ENCODE results near the gene PHF5A.
"Not testable (repeated sequence)": the region's sequence is repeated elsewhere in the genome, so short reads cannot be mapped to it uniquely, and the experiment has no call there.

Gene PHF5A

GRCh38 chr22:41447435-41448188 is 20.9 kb downstream of the PHF5A start:
- DNase-seq (ENCODE audit: low read depth, low spot score), result peak; percentile 24

GRCh38 chr22:41446639-41447434 is 21.7 kb downstream of the PHF5A start, which contains the start of gene TOB2:
Gene TOB2 (minus strand): TSS chr22:41446801. CDS start chr22:41437345, 9,456 bp downstream.
- DNase-seq (ENCODE audit: low read depth, low spot score), result peak; percentile 90

GRCh38 chr22:41446057-41446501 is 22.4 kb downstream of the PHF5A start:
- no peak for DNase-seq (ENCODE audit: low read depth, low spot score)

GRCh38 chr22:41445129-41446056 is 23.1 kb downstream of the PHF5A start:
- DNase-seq (ENCODE audit: low read depth, low spot score), result no peak

GRCh38 chr22:41444360-41445128 is 23.9 kb downstream of the PHF5A start:
- DNase-seq (ENCODE audit: low read depth, low spot score), result peak; percentile 72

- DNase-seq (ENCODE audit: low read depth, low spot score), result no peak
These were observed 26.2 kb downstream of the PHF5A start for GRCh38 chr22:41442240-41442792.

- not testable (repeated sequence) for DNase-seq (ENCODE audit: low read depth, low spot score)
These were observed 28.0 kb downstream of the PHF5A start for GRCh38 chr22:41440511-41440910.

GRCh38 chr22:41437198-41437597 is 31.3 kb downstream of the PHF5A start:
- no peak for DNase-seq (ENCODE audit: low read depth, low spot score)

GRCh38 chr22:41436322-41437113 is 32.0 kb downstream of the PHF5A start:
- DNase-seq (ENCODE audit: low read depth, low spot score), result no peak

- no peak for DNase-seq (ENCODE audit: low read depth, low spot score)
These were observed 32.9 kb downstream of the PHF5A start for GRCh38 chr22:41435560-41435959.

GRCh38 chr22:41434361-41435003 is 34.0 kb downstream of the PHF5A start:
- not testable (repeated sequence) for DNase-seq (ENCODE audit: low read depth, low spot score)

- not testable (repeated sequence) for DNase-seq (ENCODE audit: low read depth, low spot score)
These were observed 35.0 kb downstream of the PHF5A start for GRCh38 chr22:41433480-41433879.

GRCh38 chr22:41431656-41432055 is 36.8 kb downstream of the PHF5A start:
- DNase-seq (ENCODE audit: low read depth, low spot score), result no peak

GRCh38 chr22:41429951-41430332 is 38.5 kb downstream of the PHF5A start:
- DNase-seq (ENCODE audit: low read depth, low spot score), result no peak

GRCh38 chr22:41429232-41429950 is 39.1 kb downstream of the PHF5A start:
- DNase-seq (ENCODE audit: low read depth, low spot score), result no peak

GRCh38 chr22:41425660-41426365 is 42.7 kb downstream of the PHF5A start:
- no peak for DNase-seq (ENCODE audit: low read depth, low spot score)

GRCh38 chr22:41418717-41419116 is 49.8 kb downstream of the PHF5A start:
- DNase-seq (ENCODE audit: low read depth, low spot score), result no peak

Measured in activated CD4-positive, CD25-positive, alpha-beta regulatory T cell treated with anti-CD3 and anti-CD28 coated beads, Interleukin-2, amount 50 U/mL, for 16 hours (primary cell).